Measurements from ENCODE around the gene USP40.

Gene USP40

GRCh38 chr2:233471291-233472035, 95.1 kb downstream of the USP40 start:
- no peak for DNase-seq

- no peak for DNase-seq
Observed at GRCh38 chr2:233470839-233471238, 95.7 kb downstream of the USP40 start.

GRCh38 chr2:233470011-233470687, 96.4 kb downstream of the USP40 start:
- no peak for DNase-seq

GRCh38 chr2:233469261-233470010, 97.1 kb downstream of the USP40 start:
- DNase-seq = no peak

GRCh38 chr2:233468741-233469110, 97.9 kb downstream of the USP40 start:
- DNase-seq = no peak

- no peak for DNase-seq
Observed at GRCh38 chr2:233468047-233468740, 98.4 kb downstream of the USP40 start.

GRCh38 chr2:233466991-233467603, 99.5 kb downstream of the USP40 start:
- no peak for DNase-seq

- no peak for DNase-seq
Observed at GRCh38 chr2:233464531-233465240, 101.9 kb downstream of the USP40 start.

GRCh38 chr2:233464056-233464455, 102.5 kb downstream of the USP40 start:
- no peak for DNase-seq

- DNase-seq = no peak
Observed at GRCh38 chr2:233463586-233463985, 103.0 kb downstream of the USP40 start.

GRCh38 chr2:233462826-233463470, 103.6 kb downstream of the USP40 start:
- no peak for DNase-seq

GRCh38 chr2:233462202-233462785, 104.3 kb downstream of the USP40 start:
- no peak for DNase-seq

GRCh38 chr2:233461481-233461891, 105.1 kb downstream of the USP40 start:
- no peak for DNase-seq

- peak; percentile 83 for DNase-seq
Observed at GRCh38 chr2:233460726-233461441, 105.7 kb downstream of the USP40 start.

- no peak for DNase-seq
Observed at GRCh38 chr2:233459426-233459825, 107.2 kb downstream of the USP40 start.

GRCh38 chr2:233458826-233459225, 107.8 kb downstream of the USP40 start:
- no peak for DNase-seq

- no peak for DNase-seq
Observed at GRCh38 chr2:233458031-233458610, 108.5 kb downstream of the USP40 start.

GRCh38 chr2:233457356-233457755, 109.2 kb downstream of the USP40 start:
- DNase-seq = no peak

GRCh38 chr2:233456934-233457333, 109.6 kb downstream of the USP40 start:
- DNase-seq = no peak

GRCh38 chr2:233456111-233456510, 110.5 kb downstream of the USP40 start:
- DNase-seq = no peak

Data from NCI-H2081 treated with DMSO at 0.1 percent for 48 hours (cell line).